Measurements from ENCODE around the gene COASY. TPM values are rescaled to one million over a fixed set of nuclear protein-coding genes. Genes with fewer than 3 reads are reported as not detected.
A peak's percentile ranks its signal among the peaks of the same experiment; 100 is the strongest.

Gene COASY
- total RNA-seq, 1 donor from 2014 or later: 49.4 TPM

GRCh38 chr17:42577532-42578281 lies 15.8 kb downstream of the COASY start, which contains the start of gene PSMC3IP:
Gene PSMC3IP (minus strand): TSS chr17:42577729. CDS start chr17:42577686, 43 bp downstream.
- peak within 1 kb of the TSS; percentile 98 for H3K4me3 ChIP-seq (ENCODE audit: low read depth, low read length)
- peak; percentile 59 for DNase-seq (ENCODE audit: low read depth)
- TF ChIP-seq CTCF (conservative IDR thresholded peaks at IDR 0.05; ENCODE audit: low read depth, low read length): peak; percentile 49

- peak overlapping the region; percentile 98 for H3K4me3 ChIP-seq (ENCODE audit: low read depth, low read length)
- peak; percentile 81 for TF ChIP-seq CTCF (conservative IDR thresholded peaks at IDR 0.05; ENCODE audit: low read depth, low read length)
- DNase-seq (ENCODE audit: low read depth): no peak
Observed at GRCh38 chr17:42578282-42578869, 16.4 kb downstream of the COASY start.

DNA sequence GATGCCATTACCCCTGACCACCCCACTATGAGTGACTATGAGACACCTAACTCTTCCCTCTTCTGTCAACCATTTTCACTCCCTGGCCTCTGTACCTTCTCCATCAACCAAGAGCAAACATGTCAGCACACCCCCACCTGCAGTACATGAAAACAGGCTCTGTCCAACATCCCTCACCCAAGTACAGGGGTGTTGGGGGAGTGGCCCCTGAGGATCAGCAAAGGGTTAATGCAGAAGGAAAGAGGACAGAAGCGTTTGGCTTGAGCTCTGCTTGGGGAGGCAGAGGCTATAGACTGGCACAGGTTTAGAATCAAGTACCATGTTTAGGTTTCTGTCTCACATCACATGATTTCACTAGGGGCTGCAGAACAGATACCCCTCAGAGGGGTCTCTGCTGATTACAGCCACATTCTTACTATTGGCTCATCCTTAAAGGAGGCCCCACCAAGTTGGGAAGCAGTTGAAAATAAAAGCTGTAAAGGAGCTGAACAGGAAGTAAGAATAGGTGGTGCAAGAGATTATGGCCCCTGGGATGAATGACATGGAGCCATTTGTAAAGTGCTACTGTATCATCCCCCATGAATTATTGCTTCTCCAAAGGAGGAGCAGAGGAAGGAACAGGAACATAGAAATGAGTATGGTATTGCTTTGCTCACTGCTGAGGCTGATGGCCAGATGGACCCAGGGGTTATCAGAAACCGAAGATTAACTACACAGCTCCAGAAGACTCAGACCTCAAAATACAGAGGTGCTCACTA lies 18.0 kb downstream of the COASY start:
- DNase-seq (ENCODE audit: low read depth): no peak
- no peak overlapping the region for H3K4me3 ChIP-seq (ENCODE audit: low read depth, low read length)
- no peak for TF ChIP-seq CTCF (conservative IDR thresholded peaks at IDR 0.05; ENCODE audit: low read depth, low read length)

DNA sequence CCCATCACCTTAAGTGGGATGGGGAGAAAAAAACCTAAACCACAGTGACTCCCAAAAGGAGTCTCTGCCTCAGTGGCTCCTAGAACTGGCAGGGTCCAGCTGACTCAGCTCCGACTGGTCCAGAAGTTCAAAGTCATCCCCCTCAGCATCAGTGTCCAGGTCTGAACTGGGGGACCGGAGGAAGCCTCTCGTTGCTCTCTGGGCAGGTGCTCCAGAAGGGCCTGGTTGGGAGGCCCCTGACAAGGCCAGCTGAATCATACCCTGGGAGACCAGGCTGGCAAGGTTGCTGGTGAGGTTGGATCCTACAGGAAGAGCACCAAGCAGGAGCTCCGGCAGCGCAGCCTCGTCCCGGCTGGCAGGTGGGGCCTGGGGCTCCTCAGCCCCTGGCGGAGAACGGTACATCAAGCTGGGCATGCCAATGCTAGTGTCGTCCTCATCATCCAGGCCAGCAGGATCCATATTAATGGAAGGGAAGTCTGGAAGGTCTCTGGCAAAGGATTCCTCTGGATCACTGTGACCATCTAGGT lies 19.9 kb downstream of the COASY start:
- TF ChIP-seq CTCF (conservative IDR thresholded peaks at IDR 0.05; ENCODE audit: low read depth, low read length): no peak
- no peak overlapping the region for H3K4me3 ChIP-seq (ENCODE audit: low read depth, low read length)
- no peak for DNase-seq (ENCODE audit: low read depth)

GRCh38 chr17:42584880-42585279 lies 22.9 kb downstream of the COASY start:
- no peak overlapping the region for H3K4me3 ChIP-seq (ENCODE audit: low read depth, low read length)
- DNase-seq (ENCODE audit: low read depth): no peak
- TF ChIP-seq CTCF (conservative IDR thresholded peaks at IDR 0.05; ENCODE audit: low read depth, low read length): no peak

DNA sequence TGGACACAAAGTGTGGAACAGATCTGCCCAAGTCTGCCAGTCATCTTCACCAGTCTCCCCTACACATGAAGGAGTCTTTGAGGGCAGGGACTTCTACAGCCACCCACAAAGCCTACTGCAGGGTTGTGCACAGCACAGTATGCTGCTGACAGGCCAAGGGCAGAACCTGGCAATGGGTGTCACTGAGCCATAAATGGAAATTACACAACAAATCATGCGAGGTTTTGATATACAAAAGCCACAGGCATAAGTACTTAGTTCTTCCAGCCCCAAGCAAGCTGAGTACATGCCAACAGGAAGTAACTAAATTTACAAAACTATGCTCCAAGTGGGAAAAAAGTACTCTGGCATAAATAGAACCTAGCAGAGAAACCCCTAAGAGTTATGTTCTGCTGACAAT lies 23.4 kb downstream of the COASY start:
- no peak overlapping the region for H3K4me3 ChIP-seq (ENCODE audit: low read depth, low read length)
- no peak for DNase-seq (ENCODE audit: low read depth)
- TF ChIP-seq CTCF (conservative IDR thresholded peaks at IDR 0.05; ENCODE audit: low read depth, low read length): no peak
